Endothelial cell of coronary artery (primary cell): Measurements from ENCODE around the gene KCNK18. TPM values are rescaled to one million over a fixed set of nuclear protein-coding genes. Genes with fewer than 3 reads are reported as not detected.

ENCODE experiments used
- total RNA-seq: library from RNA; depleted of rRNA; stranded (reverse); fragments of >200 nt; gene quantifications from 2 replicates; pipeline ENCODE4 v1.2.3, GENCODE V29; 2014

Gene KCNK18
- not detected in 2 replicates for total RNA-seq

GRCh38 chr10:117197189-117197588 lies at the start of gene KCNK18:
KCNK18 (plus strand) TSS chr10:117197489; CDS start chr10:117197489, 0 bp downstream.

DNA sequence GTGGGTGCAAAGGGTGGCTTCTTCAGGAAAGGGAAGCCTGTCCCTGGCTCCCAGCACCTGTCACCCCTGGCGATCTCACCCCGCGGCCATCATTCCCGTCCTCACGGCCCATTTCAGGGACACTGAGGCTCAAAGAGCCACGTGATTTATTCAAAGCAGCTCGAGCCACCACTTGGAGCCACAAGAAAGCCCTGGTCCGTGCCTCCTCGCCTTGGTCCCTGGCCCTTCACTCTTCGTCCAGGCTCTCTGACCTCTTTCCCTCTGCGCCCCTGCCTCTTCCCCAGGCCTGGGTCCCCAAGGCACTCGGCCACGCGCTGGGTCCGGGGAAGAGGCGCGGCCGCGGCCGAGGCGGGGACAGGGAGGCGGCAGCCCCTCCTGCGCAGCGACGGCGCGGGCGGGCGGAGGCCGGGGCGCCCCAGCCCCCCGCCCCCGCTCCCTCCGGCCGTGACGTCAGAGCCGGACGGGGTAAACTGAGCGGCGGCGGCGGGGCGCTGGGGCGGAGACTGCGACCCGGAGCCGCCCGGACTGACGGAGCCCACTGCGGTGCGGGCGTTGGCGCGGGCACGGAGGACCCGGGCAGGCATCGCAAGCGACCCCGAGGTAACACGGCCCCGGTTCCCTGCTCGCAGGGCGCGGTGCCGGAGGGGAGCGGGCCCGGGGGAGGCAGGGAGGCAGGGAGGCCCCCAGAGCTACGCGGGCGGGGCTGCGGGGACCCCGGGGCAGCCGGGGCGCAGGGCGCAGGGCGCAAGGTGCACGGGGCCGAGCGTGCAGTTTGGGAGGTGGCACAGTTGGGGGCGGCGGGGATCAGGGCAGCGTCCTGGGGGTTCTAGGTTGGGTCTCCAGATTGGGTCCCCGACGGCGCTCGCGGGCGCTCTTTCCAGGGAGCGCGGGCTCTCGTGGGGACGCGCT lies 43.6 kb downstream of the KCNK18 start, which contains the start of gene SLC18A2:
Gene SLC18A2 (plus strand): TSS at position 494 of the 909 bp plus-strand sequence. CDS start 580 bp downstream, outside the sequence.

Other genes starting within 250 kb of the KCNK18 start
- 3.4 and 4.5 TPM in 2 replicates for gene SHTN1, start 192.3 kb upstream of the KCNK18 start, total RNA-seq
- not detected in 2 replicates for gene VAX1, start 59.2 kb upstream of the KCNK18 start, total RNA-seq
- gene SLC18A2, start 43.6 kb downstream of the KCNK18 start, total RNA-seq: not detected in 2 replicates
- gene PDZD8, start 178.0 kb downstream of the KCNK18 start, total RNA-seq: 10.4 and 14.4 TPM in 2 replicates